CD4-positive, alpha-beta T cell (primary cell): ENCODE data around the gene NT5DC4. TPM values are rescaled to one million over a fixed set of nuclear protein-coding genes. Genes with fewer than 3 reads are reported as not detected.

Experiments used
- ATAC-seq: fragments of 200-7000 bp; cut with Tn5 transposase; one replicate; pipeline ENCODE4 v1.10.0; 2022; ENCODE audit warnings: mild to moderate bottlenecking; ENCODE audit not compliant: poor library complexity
- CTCF ChIA-PET: fragments of 350-600 bp; sonication (Branson Sonifier 250); formaldehyde crosslinking; loops from one replicate; lab custom pipeline; 2021; ENCODE audit warnings: antibody characterized with exemption, inconsistent platforms; lab: Charles Lee
- POLR2A ChIA-PET: fragments of 350-600 bp; sonication (Branson Sonifier 250); formaldehyde crosslinking; loops from one replicate; lab custom pipeline; 2021; ENCODE audit warnings: antibody characterized with exemption, inconsistent platforms; lab: Charles Lee
- DNase-seq, 14 experiments: peaks; one replicate each; pipeline ENCODE4 v3.0.0-alpha.2; 2013 to 2020; ENCODE audit warnings: mixed read lengths in 2 of 14
- H3K27ac ChIP-seq, 2 donors: one replicate each; pipeline versions ENCODE4 v1.5.1 to v1.7.0; 2013; ENCODE audit warnings: low read length in 2 of 2, low read depth in 1 of 2, mild to moderate bottlenecking in 1 of 2
- H3K27me3 ChIP-seq, 2 experiments: 1 replicate in 1 of 2; 2 replicates in 1 of 2; pipeline versions ENCODE4 v1.6.1 to v1.7.0; 2013; ENCODE audit warnings: low read length in 2 of 2, control low read depth in 1 of 2, mild to moderate bottlenecking in 1 of 2, moderate library complexity in 1 of 2; ENCODE audit not compliant: insufficient read depth in 2 of 2, control insufficient read depth in 1 of 2
- H3K36me3 ChIP-seq: one replicate; pipeline ENCODE4 v1.6.1; 2013; ENCODE audit warnings: low read length, control low read depth; ENCODE audit not compliant: insufficient read depth
- H3K4me1 ChIP-seq: one replicate; pipeline ENCODE4 v1.6.1; 2013; ENCODE audit warnings: low read length, control low read depth; ENCODE audit not compliant: insufficient read depth
- H3K4me3 ChIP-seq: one replicate; pipeline ENCODE4 v1.5.1; 2013; ENCODE audit warnings: mild to moderate bottlenecking, low read length, moderate library complexity
- H3K9me3 ChIP-seq, 2 experiments: 1 replicate in 1 of 2; 2 replicates in 1 of 2; pipeline versions ENCODE4 v1.6.1 to v1.7.0; 2013; ENCODE audit warnings: low read length in 2 of 2, mild to moderate bottlenecking in 2 of 2, control low read depth in 1 of 2, moderate library complexity in 1 of 2; ENCODE audit not compliant: control insufficient read depth in 1 of 2, insufficient read depth in 1 of 2
- H3K27ac Mint-ChIP-seq: one replicate; pipeline ENCODE4 v1.8.0; 2020; ENCODE audit warnings: mixed read lengths
- H3K27me3 Mint-ChIP-seq: one replicate; pipeline ENCODE4 v1.8.0; 2021; ENCODE audit warnings: mixed read lengths
- H3K36me3 Mint-ChIP-seq: one replicate; pipeline ENCODE4 v1.8.0; 2021; ENCODE audit warnings: low read depth, mixed read lengths
- H3K4me1 Mint-ChIP-seq: one replicate; pipeline ENCODE4 v1.8.0; 2021; ENCODE audit warnings: low read depth, mixed read lengths
- H3K4me3 Mint-ChIP-seq: one replicate; pipeline ENCODE4 v1.8.0; 2020; ENCODE audit warnings: mild to moderate bottlenecking, mixed read lengths
- H3K9me3 Mint-ChIP-seq: one replicate; pipeline ENCODE4 v1.8.0; 2020; ENCODE audit warnings: mixed read lengths
- CTCF ChIP-seq: fragments of 200-600 bp; IDR thresholded peaks from one replicate; pipeline ENCODE4 v1.8.0; 2022; ENCODE audit warnings: antibody characterized with exemption, mild to moderate bottlenecking
- intact Hi-C, 2 experiments: fragments of 100-400 bp; cut with DNase I in 1 of 2; cut with micrococcal nuclease in 1 of 2; formaldehyde crosslinking; loops; one replicate each; pipeline versions ENCODE4 v1.15.1 to v1.9.0; 2023 to 2025; cut with DNase I, micrococcal nuclease
- total RNA-seq, 174 experiments: library from RNA in 2 of 174; stranded (reverse) in 2 of 174; gene quantifications; one replicate each; pipeline ENCODE4 v1.2.3 and lab custom pipeline; 2021 to 2026

The NT5DC4 gene
- total RNA-seq, 2 experiments from 2014 or later, result not detected

GRCh38 chr2:112682101-112682500 lies 38.7 kb upstream of the NT5DC4 start:
- H3K4me3 ChIP-seq, result no peak overlapping the region
- no peak for TF ChIP-seq CTCF
- H3K4me3 Mint-ChIP-seq, result no peak overlapping the region
- H3K27ac ChIP-seq, result no peak overlapping the region
- H3K9me3 Mint-ChIP-seq, result no peaks in the 10 kb centered on the region
- peaks cover 5% of the 10 kb centered on the region for H3K4me1 Mint-ChIP-seq
- CTCF ChIA-PET, result no interaction called here
- H3K4me1 ChIP-seq, result peaks cover 16% of the 10 kb centered on the region
- POLR2A ChIA-PET, result no interaction called here
- DNase-seq (no peak), ATAC-seq (no peak)
- no peaks in the 10 kb centered on the region for H3K36me3 Mint-ChIP-seq
- no peak overlapping the region for H3K27ac Mint-ChIP-seq
- no peaks in the 10 kb centered on the region for H3K36me3 ChIP-seq
- no peaks in the 10 kb centered on the region for H3K9me3 ChIP-seq
- no peaks in the 10 kb centered on the region for H3K27me3 ChIP-seq
- no peaks in the 10 kb centered on the region for H3K27me3 Mint-ChIP-seq
- intact Hi-C loops, result no loop called here

GRCh38 chr2:112683550-112684414 lies 37.0 kb upstream of the NT5DC4 start:
- H3K4me3 Mint-ChIP-seq, result no peak overlapping the region

GRCh38 chr2:112684415-112684775 lies 36.4 kb upstream of the NT5DC4 start:
- DNase-seq (no peak), ATAC-seq (no peak)
- H3K4me3 ChIP-seq, result no peak overlapping the region
- no peaks in the 10 kb centered on the region for H3K9me3 ChIP-seq
- no peak overlapping the region for H3K4me3 Mint-ChIP-seq
- no peaks in the 10 kb centered on the region for H3K27me3 Mint-ChIP-seq
- H3K27ac Mint-ChIP-seq, result no peak overlapping the region
- no peak overlapping the region for H3K27ac ChIP-seq
- H3K9me3 Mint-ChIP-seq, result no peaks in the 10 kb centered on the region
- no peaks in the 10 kb centered on the region for H3K27me3 ChIP-seq
- intact Hi-C loops, result no loop called here
- no peaks in the 10 kb centered on the region for H3K36me3 Mint-ChIP-seq
- H3K4me1 Mint-ChIP-seq, result peaks cover 5% of the 10 kb centered on the region
- ChIA-PET POLR2A (no interaction called here), CTCF (no interaction called here)
- TF ChIP-seq CTCF, result no peak
- no peaks in the 10 kb centered on the region for H3K36me3 ChIP-seq
- peaks cover 16% of the 10 kb centered on the region for H3K4me1 ChIP-seq

More at GRCh38 chr2:112683550-112684414, 37.0 kb upstream of the NT5DC4 start:
- no peak overlapping the region for H3K27ac ChIP-seq
- H3K4me1 ChIP-seq, result peaks cover 16% of the 10 kb centered on the region
- H3K9me3 Mint-ChIP-seq, result no peaks in the 10 kb centered on the region
- POLR2A ChIA-PET, result no interaction called here
- no peak for DNase-seq
- intact Hi-C loops, result no loop called here
- peaks cover 5% of the 10 kb centered on the region for H3K4me1 Mint-ChIP-seq
- no peaks in the 10 kb centered on the region for H3K36me3 ChIP-seq
- no peaks in the 10 kb centered on the region for H3K9me3 ChIP-seq
- H3K36me3 Mint-ChIP-seq, result no peaks in the 10 kb centered on the region
- no peaks in the 10 kb centered on the region for H3K27me3 ChIP-seq
- CTCF ChIA-PET, result no interaction called here
- no peak overlapping the region for H3K4me3 ChIP-seq
- TF ChIP-seq CTCF, result no peak
- H3K27me3 Mint-ChIP-seq, result no peaks in the 10 kb centered on the region
- no peak overlapping the region for H3K27ac Mint-ChIP-seq
- ATAC-seq, result no peak
